GM12864 (cell line): ENCODE measurements around the gene SLC25A27.
A peak's percentile ranks its signal among the peaks of the same experiment; 100 is the strongest.

ENCODE experiments used
- DNase-seq: peaks from one replicate; pipeline ENCODE4 v3.0.0-alpha.2; 2011; ENCODE audit warnings: low read depth
- H3K4me3 ChIP-seq: 2 replicates; pipeline ENCODE4 v1.5.1; 2011; ENCODE audit warnings: mild to moderate bottlenecking, low read depth, low read length, control low read depth
- CTCF ChIP-seq: IDR thresholded peaks from 2 replicates; pipeline ENCODE4 v1.5.1; 2011; ENCODE audit warnings: low read depth, mild to moderate bottlenecking, moderate library complexity, low read length, control low read depth, inconsistent platforms; ENCODE audit errors: missing control alignments

The SLC25A27 gene

GRCh38 chr6:46667377-46667776, 14.6 kb downstream of the SLC25A27 start:
- TF ChIP-seq CTCF, result no peak
- no peak for DNase-seq
- H3K4me3 ChIP-seq, result no peak overlapping the region

GRCh38 chr6:46674410-46674809, 21.6 kb downstream of the SLC25A27 start:
- no peak for TF ChIP-seq CTCF
- DNase-seq, result no peak
- no peak overlapping the region for H3K4me3 ChIP-seq

GRCh38 chr6:46676604-46677313, 24.0 kb downstream of the SLC25A27 start:
- H3K4me3 ChIP-seq, result no peak overlapping the region
- no peak for DNase-seq
- TF ChIP-seq CTCF, result no peak

- H3K4me3 ChIP-seq, result no peak overlapping the region
- peak; percentile 65 for TF ChIP-seq CTCF
- DNase-seq, result no peak
Observed at GRCh38 chr6:46677314-46677654, 24.5 kb downstream of the SLC25A27 start.

- H3K4me3 ChIP-seq, result no peak overlapping the region
- DNase-seq, result no peak
- TF ChIP-seq CTCF, result no peak
Observed at GRCh38 chr6:46684771-46685170, 32.0 kb downstream of the SLC25A27 start.

- TF ChIP-seq CTCF, result no peak
- no peak within 1 kb of the TSS for H3K4me3 ChIP-seq
- no peak for DNase-seq
Observed at GRCh38 chr6:46687619-46688097, 34.9 kb downstream of the SLC25A27 start, which contains the start of gene TDRD6. Gene TDRD6, plus strand, starts transcription at chr6:46687885. Its CDS starts 244 bp downstream, at chr6:46688129.
